ENCODE results near the gene CNN2. TPM values are rescaled to one million over a fixed set of nuclear protein-coding genes. Genes with fewer than 3 reads are reported as not detected.

CNN2 gene
- total and polyA plus RNA-seq, 2 of the 4 experiments (the other 2 are of a cell fraction): 272 to 395 TPM

GRCh38 chr19:986083-986482 lies 40.3 kb upstream of the CNN2 start:
- Histone ChIP-seq H4K5ac (ENCODE audit: low read depth, low read length) (no peak overlapping the region), H3K27me3 (ENCODE audit: control insufficient read depth, insufficient read depth, low read length) (no peaks in the 10 kb centered on the region), H3K9me3 (ENCODE audit: control insufficient read depth, insufficient read depth, low read length) (no peaks in the 10 kb centered on the region), H3K79me1 (ENCODE audit: low read depth in 1 of 2, low read length in 2 of 2) (peaks cover 5 to 37% of the 10 kb centered on the region in 2 experiments), H2AFZ (replicated peaks; ENCODE audit: low read length, poor library complexity) (no peak overlapping the region), H2AK5ac (ENCODE audit: low read depth, low read length) (no peak overlapping the region), H3K18ac (ENCODE audit: low read depth, low read length) (no peak overlapping the region), H2BK20ac (ENCODE audit: low read depth, low read length) (no peak overlapping the region), H4K20me1 (ENCODE audit: insufficient read depth, low read length) (peaks cover 7% of the 10 kb centered on the region), H3K23ac (ENCODE audit: low read depth, low read length) (no peak overlapping the region), H3K56ac (ENCODE audit: extremely low read depth, insufficient read depth, low read length) (no peak overlapping the region), H3K4me1 (ENCODE audit: control insufficient read depth, insufficient read depth, low read length) (peaks cover 6% of the 10 kb centered on the region), H3K36me3 (ENCODE audit: control insufficient read depth, insufficient read depth, low read length) (peaks cover 36% of the 10 kb centered on the region), H3K4ac (ENCODE audit: low read depth, low read length) (no peak overlapping the region), H3K4me2 (ENCODE audit: low read depth, low read length) (no peak overlapping the region), H3K14ac (replicated peaks; ENCODE audit: low read depth, low read length) (no peak overlapping the region), H4K8ac (ENCODE audit: low read depth in 2 of 2, low read length in 2 of 2) (no peak overlapping the region), H2BK15ac (ENCODE audit: low read depth, low read length) (no peak overlapping the region), H3K9me1 (ENCODE audit: insufficient read depth, low read length) (0 out of 2 replicates have a peak, but pooled peaks cover 4% of the 10 kb centered on the region), H3K4me3 (ENCODE audit: insufficient read depth, low read depth, low read length) (no peak overlapping the region), H3K9ac (ENCODE audit: low read depth, low read length) (no peak overlapping the region), H2BK5ac (ENCODE audit: low read depth, low read length, poor library complexity, severe bottlenecking) (no peak overlapping the region), H2BK120ac (ENCODE audit: low read depth, low read length) (no peak overlapping the region), H3K27ac (ENCODE audit: insufficient read depth, low read length) (no peak overlapping the region), H2AK9ac (replicated peaks; ENCODE audit: low read depth, low read length, poor library complexity) (no peak overlapping the region), H4K91ac (ENCODE audit: insufficient read depth, low read depth, low read length) (no peak overlapping the region)
- no TSS peak for BruUV-seq (replicated peaks)
- dilution Hi-C loops (cut with HindIII; ENCODE audit: low sequenced_read_pairs, unreplicated experiment): no loop called here
- TF ChIP-seq CTCF (conservative IDR thresholded peaks at IDR 0.05; ENCODE audit: low read depth, low read length): no peak
- TF ChIP-seq FOS (IDR thresholded peaks at IDR 0.05; ENCODE audit: low read depth, low read length): no peak
- no peak for TF ChIP-seq RCOR1 (IDR thresholded peaks at IDR 0.05; ENCODE audit: insufficient replicate concordance, low read length)
- no peak for TF ChIP-seq ELK1 (IDR thresholded peaks at IDR 0.05; ENCODE audit: borderline replicate concordance, low read depth, low read length)
- TF ChIP-seq NFE2L2 (IDR thresholded peaks at IDR 0.05; ENCODE audit: low read depth, low read length): no peak
- no peak for TF ChIP-seq USF2 (IDR thresholded peaks at IDR 0.05; ENCODE audit: low read depth, low read length)
- TF ChIP-seq POLR2A (IDR thresholded peaks at IDR 0.05; ENCODE audit: low read depth, low read length): no peak
- no peak for TF ChIP-seq RFX5 (IDR thresholded peaks at IDR 0.05; ENCODE audit: low read depth, low read length)
- no peak for TF ChIP-seq MXI1 (IDR thresholded peaks at IDR 0.05; ENCODE audit: borderline replicate concordance, low read depth, low read length)
- TF ChIP-seq CEBPB (IDR thresholded peaks at IDR 0.05; ENCODE audit: low read depth, low read length): no peak
- TF ChIP-seq CHD1 (IDR thresholded peaks at IDR 0.05; ENCODE audit: low read depth, low read length): no peak
- TF ChIP-seq MAZ (IDR thresholded peaks at IDR 0.05; ENCODE audit: borderline replicate concordance, low read depth, low read length): no peak
- TF ChIP-seq MAFK (IDR thresholded peaks at IDR 0.05; ENCODE audit: low read depth, low read length): no peak
- no peak for TF ChIP-seq SMC3 (IDR thresholded peaks at IDR 0.05; ENCODE audit: low read depth, low read length)
- no peak for TF ChIP-seq RAD21 (IDR thresholded peaks at IDR 0.05; ENCODE audit: low read length)
- 91% methylated on average over 9 of the region's 14 CpGs; no CpG with 5 or more reads in 1 of the 2 experiments for WGBS, 2 experiments (ENCODE audit: extremely low coverage in 2 of 2, insufficient read length in 1 of 2)
- in situ Hi-C loops (cut with MboI; ENCODE audit: low sequenced_read_pairs): loop anchor here (10.0 kb wide), 1 partner anchor 221 kb away; no protein-coding TSS in a partner anchor
- no peak for DNase-seq
- no peak for ATAC-seq (ENCODE audit: low read depth)
- CTCF ChIA-PET: no interaction called here
- intact Hi-C loops (cut with micrococcal nuclease): no loop called here
- POLR2A ChIA-PET (ENCODE audit: unreplicated experiment): no interaction called here
